OCI-M2 (cell line): ENCODE data around the gene SPATS1.
"Not testable (repeated sequence)": the region's sequence is repeated elsewhere in the genome, so short reads cannot be mapped to it uniquely, and the experiment has no call there.

Source experiments
- DNase-seq: peaks from one replicate; lab custom pipeline; 2025; ENCODE audit not compliant: unreplicated experiment; lab: John Stamatoyannopoulos, UW

SPATS1 gene

DNA sequence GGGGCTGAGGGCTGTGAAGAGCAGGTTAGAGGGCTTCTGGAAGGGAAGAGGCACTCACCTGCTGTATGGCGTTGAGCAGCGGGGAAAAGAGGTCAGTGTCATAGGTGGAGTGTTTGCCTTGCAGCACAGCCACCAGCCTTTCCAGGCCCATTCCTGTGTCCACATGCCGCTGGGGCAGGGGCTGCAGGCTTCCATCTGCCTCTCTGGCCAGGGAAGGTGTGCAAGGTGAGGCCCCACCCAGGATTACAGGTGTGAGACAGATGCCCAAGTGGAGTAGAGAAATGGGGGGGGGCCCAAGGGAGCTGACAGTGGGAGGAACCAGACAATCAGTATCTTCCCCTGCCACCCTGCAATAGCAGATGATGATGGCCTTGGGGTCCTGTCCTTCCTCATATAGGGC is 32.2 kb upstream of the SPATS1 start:
- no peak for DNase-seq

DNA sequence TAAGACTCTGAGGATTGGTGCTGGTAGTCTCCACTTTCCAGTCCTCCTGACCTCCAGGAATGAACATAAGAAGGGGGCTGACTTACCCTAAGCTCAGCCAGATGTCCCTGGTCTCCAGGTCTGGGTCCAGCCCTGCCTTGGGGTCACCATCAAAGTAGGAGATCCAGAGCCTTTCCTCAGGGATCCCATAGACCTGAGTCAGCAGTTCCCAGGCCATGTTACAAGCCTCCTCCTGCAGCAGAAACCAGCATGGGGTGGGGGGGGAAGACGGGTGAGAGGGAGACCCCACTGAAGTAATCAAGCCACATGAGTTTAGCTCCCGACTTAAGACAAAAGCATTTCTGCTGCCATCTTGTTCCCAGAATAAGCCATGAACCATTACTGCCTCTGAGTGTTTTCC is 31.1 kb upstream of the SPATS1 start:
- DNase-seq, result no peak

DNA sequence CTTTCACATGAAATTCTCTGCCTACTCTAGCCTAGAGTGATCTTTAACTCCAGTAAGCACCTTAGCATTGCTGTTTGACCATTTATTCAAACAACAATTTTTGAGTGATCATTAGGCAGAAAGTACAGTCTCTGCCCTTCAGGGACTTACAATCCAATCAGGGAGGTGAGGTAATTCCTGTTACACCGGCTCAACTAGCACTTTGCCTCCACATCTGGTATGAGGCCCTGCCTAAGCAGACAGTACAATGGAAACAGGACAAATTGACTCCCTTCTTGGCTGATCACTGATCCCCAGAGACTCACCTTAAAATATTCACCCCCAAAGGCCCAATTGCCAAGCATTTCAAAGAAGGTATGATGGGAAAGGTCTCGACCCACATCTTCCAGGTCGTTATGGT is 30.7 kb upstream of the SPATS1 start:
- DNase-seq, result no peak

- DNase-seq, result peak; percentile 80
These were observed 29.3 kb upstream of the SPATS1 start, which contains the start of gene AARS2 for GRCh38 chr6:44312901-44313788. AARS2 (minus strand) TSS chr6:44313347; CDS start chr6:44313323, 24 bp downstream.

DNA sequence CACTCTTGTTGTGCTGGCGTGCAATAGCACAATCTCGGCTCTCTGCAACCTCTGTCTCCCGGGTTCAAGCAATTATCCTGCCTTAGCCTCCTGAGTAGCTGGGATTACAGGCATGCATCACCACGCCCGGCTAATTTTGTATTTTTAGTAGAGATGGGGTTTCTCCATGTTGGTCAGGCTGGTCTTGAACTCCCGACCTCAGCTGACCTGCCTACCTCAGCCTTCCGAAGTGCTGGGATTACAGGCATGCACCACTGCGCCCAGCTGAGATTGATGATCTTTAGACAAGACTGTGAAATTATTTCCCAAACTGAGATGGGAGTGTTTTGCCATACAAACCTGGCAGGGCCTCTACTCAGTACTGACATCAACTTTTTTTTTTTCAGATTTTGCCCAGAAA is 27.8 kb upstream of the SPATS1 start:
- DNase-seq, result not testable (repeated sequence)

GRCh38 chr6:44315516-44315915 is 26.9 kb upstream of the SPATS1 start:
- no peak for DNase-seq

DNA sequence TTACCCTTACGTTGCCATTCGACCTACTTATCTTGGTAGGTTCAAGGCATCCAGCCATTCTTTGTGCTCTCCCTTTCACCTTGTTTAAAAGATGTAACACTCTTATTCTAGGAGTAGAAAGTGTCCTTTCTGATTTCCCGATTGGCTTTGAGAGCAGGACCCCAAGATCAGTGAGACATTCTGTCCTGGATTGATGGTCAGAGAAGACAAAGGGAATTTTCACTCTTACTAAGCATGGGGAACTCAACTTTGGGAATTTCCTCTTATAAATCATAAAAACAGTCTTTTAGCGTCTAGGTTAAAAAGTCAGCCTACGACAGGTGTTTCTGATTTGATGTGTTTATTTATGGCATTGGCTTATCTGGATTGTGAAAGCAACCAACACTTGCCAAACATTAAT is 26.5 kb upstream of the SPATS1 start:
- DNase-seq, result no peak

GRCh38 chr6:44316481-44316880 is 26.0 kb upstream of the SPATS1 start:
- DNase-seq, result no peak

- DNase-seq, result not testable (repeated sequence)
These were observed 25.3 kb upstream of the SPATS1 start for GRCh38 chr6:44317136-44317631.

GRCh38 chr6:44321210-44321609 is 21.2 kb upstream of the SPATS1 start:
- DNase-seq, result no peak

DNA sequence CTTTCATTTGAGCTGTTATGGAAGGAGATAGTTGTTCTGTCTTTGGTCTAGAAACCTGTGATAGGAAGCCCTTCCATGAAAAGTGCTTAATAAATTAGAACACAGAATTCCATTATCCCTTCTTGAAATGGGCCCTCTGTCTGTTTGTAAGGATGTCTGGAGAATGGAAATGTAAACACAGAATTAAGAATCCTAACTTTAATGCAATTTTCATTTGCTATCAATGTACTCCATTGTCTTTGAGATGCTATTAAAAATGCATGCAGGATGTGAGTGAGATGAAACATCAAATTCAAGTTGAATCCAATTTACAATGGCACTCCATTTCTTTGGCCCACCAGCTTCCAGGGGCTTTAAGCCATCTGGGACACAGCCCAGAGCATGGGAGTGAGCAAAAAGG is 15.4 kb upstream of the SPATS1 start:
- DNase-seq, result no peak

DNA sequence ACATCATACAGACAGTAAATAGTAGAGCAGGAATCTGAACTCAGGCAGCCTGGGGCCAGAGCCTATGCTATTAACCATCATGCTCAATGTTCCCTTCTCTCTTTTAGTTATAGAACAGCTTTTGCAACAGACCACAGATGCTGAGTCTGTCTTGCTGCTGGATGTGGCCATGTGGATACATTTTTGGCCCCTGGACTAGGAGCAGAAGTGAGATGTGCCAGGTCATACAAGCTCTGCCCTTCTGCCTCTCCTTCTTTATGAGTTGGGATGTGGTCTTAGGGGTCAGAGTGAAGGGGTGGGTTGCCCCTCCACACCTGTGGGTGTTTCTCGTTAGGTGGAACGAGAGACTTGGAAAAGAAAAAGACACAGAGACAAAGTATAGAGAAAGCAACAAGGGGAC is 14.7 kb upstream of the SPATS1 start:
- DNase-seq, result no peak

DNA sequence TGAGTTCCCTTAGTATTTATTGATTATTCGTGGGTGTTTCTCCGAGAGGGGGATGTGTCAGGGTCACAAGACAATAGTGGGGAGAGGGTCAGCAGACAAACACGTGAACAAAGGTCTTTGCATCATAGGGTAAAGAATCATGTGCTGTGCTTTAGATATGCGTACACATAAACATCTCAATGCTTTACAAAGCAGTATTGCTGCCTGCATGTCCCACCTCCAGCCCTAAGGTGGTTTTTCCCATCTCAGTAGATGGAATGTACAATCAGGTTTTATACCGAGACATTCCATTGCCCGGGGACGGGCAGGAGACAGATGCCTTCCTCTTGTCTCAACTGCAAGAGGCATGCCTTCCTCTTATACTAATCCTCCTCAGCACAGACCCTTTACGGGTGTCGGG is 14.2 kb upstream of the SPATS1 start:
- DNase-seq, result not testable (repeated sequence)

- DNase-seq, result no peak
These were observed 12.6 kb upstream of the SPATS1 start for GRCh38 chr6:44329858-44330257.

DNA sequence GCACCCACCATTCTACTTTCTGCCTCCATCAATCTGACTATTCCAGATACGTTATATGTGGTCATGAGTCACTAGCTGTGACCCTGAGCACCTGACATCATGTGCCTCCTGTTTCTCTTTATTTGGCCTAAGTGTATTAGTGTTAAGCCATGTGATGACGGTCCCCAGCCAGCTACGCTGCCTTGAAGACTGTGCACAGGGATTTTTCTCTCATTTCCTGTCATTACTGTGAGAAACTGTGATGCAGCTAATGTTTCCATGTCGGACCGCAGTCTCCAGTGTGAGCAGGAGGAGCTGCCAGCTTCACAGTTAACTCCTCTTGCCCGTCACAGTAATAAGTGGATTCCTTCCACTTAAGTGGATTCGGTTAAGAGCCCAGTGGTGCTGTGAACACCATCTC is 9.9 kb upstream of the SPATS1 start:
- DNase-seq, result no peak

GRCh38 chr6:44333273-44333919 is 9.1 kb upstream of the SPATS1 start:
- DNase-seq, result no peak

GRCh38 chr6:44333942-44334341 is 8.5 kb upstream of the SPATS1 start:
- DNase-seq, result no peak

GRCh38 chr6:44335631-44336030 is 6.8 kb upstream of the SPATS1 start:
- no peak for DNase-seq

GRCh38 chr6:44338228-44339122 is 4.0 kb upstream of the SPATS1 start:
- DNase-seq, result peak; percentile 57

DNA sequence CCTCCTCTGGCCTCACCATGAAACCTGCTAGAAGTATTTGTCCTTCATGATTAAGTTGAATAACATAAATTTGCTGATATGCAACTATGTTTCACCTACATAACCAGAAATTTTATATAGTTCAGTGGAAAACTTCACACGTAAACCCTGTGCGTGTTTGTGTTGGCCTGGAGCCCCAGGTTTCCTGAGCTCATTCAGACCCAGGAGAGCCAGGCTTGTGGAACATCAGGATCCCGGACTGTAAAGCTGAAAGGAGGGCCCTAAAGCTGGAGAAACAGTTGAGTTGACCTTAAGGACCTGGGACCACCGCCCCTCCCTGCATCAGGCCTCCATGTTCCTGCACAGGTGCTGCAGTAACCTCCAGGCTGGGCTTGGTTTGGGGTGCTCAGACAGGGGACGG is 3.1 kb upstream of the SPATS1 start:
- DNase-seq, result no peak
